Activated CD8-positive, alpha-beta memory T cell treated with anti-CD3 and anti-CD28 coated beads, Interleukin-2, amount 50 U/mL, for 24 hours (primary cell): ENCODE results near the gene UQCC2.

ENCODE experiments used
- DNase-seq: peaks from one replicate; pipeline ENCODE4 v3.0.0-alpha.2; 2020; ENCODE audit errors: extremely low read depth

The UQCC2 gene

GRCh38 chr6:33654831-33655554 is 56.5 kb downstream of the UQCC2 start:
- no peak for DNase-seq

GRCh38 chr6:33652002-33652401 is 59.5 kb downstream of the UQCC2 start:
- DNase-seq = no peak

GRCh38 chr6:33651403-33651802 is 60.1 kb downstream of the UQCC2 start:
- no peak for DNase-seq
